GM12878 (cell line): Measurements from ENCODE around the gene PLA2G6. TPM values are rescaled to one million over a fixed set of nuclear protein-coding genes. Genes with fewer than 3 reads are reported as not detected.

ENCODE experiments used
- ATAC-seq: fragments of 200-7000 bp; cut with Tn5 transposase; 3 replicates; pipeline ENCODE4 v1.9.1; 2020; ENCODE audit warnings: mild to moderate bottlenecking, moderate library complexity
- BruUV-seq: library from RNA; stranded (reverse); fragments of 400-500 nt; replicated peaks from 2 replicates; lab custom pipeline; 2021; lab: Mats Ljungman, UMichigan
- CTCF ChIA-PET: fragments of 300-600 bp; sonication (Branson Sonifier 250); formaldehyde crosslinking; extraction: SDS; loops from one replicate; lab custom pipeline; 2021; ENCODE audit warnings: inconsistent platforms; lab: Yijun Ruan, JAX
- POLR2A ChIA-PET: fragments of 350-600 bp; formaldehyde crosslinking; extraction: SDS; loops from one replicate; lab custom pipeline; 2021; ENCODE audit warnings: inconsistent platforms; lab: Charles Lee
- RAD21 ChIA-PET: fragments of 300-600 bp; sonication (Branson Sonifier 250); formaldehyde crosslinking; loops from one replicate; lab custom pipeline; 2023; ENCODE audit warnings: antibody characterized with exemption; ENCODE audit not compliant: unreplicated experiment; lab: Charles Lee
- SMC1A ChIA-PET: fragments of 300-600 bp; sonication (Branson Sonifier 250); formaldehyde crosslinking; loops from one replicate; lab custom pipeline; 2023; ENCODE audit not compliant: unreplicated experiment, uncharacterized antibody; lab: Charles Lee
- DNase-seq: peaks from one replicate; pipeline ENCODE4 v3.0.0-alpha.2; 2011; ENCODE audit warnings: low read depth, low spot score
- FAIRE-seq: peaks from 3 replicates; lab custom pipeline; 2011; peaks lifted over from hg19 to GRCh38; lab: Jason Lieb, UNC
- H2AFZ ChIP-seq: 2 replicates; pipeline ENCODE4 v1.6.0; 2011; ENCODE audit warnings: low read depth, low read length, control low read depth; ENCODE audit not compliant: control insufficient read depth
- H3K27ac ChIP-seq: 2 replicates; pipeline ENCODE4 v1.5.1; 2011; ENCODE audit warnings: control low read depth; ENCODE audit not compliant: control insufficient read depth, insufficient read depth
- H3K27me3 ChIP-seq, 2 experiments: replicated peaks in 1 of 2; 2 replicates each; pipeline versions ENCODE4 v1.6.0 to v1.6.1; 2011; ENCODE audit warnings: low read length in 1 of 2; ENCODE audit not compliant: control insufficient read depth in 2 of 2, insufficient read depth in 2 of 2
- H3K36me3 ChIP-seq, 2 experiments: 2 replicates each; pipeline ENCODE4 v1.5.1; 2011; ENCODE audit warnings: low read length in 1 of 2; ENCODE audit not compliant: control insufficient read depth in 2 of 2, insufficient read depth in 2 of 2
- H3K4me1 ChIP-seq: 2 replicates; pipeline ENCODE4 v1.6.1; 2011; ENCODE audit warnings: mild to moderate bottlenecking, low read length, moderate library complexity, mixed read lengths; ENCODE audit not compliant: control insufficient read depth, insufficient read depth
- H3K4me2 ChIP-seq: 2 replicates; pipeline ENCODE4 v1.6.0; 2011; ENCODE audit warnings: control low read depth; ENCODE audit not compliant: control insufficient read depth, insufficient read depth
- H3K4me3 ChIP-seq: fragments of 200-600 bp; sonication (generic); 2 replicates; pipeline ENCODE4 v1.5.1; 2016
- H3K79me2 ChIP-seq: 2 replicates; pipeline ENCODE4 v1.6.0; 2011; ENCODE audit warnings: low read length; ENCODE audit not compliant: control insufficient read depth, insufficient read depth
- H3K9ac ChIP-seq: 2 replicates; pipeline ENCODE4 v1.8.0; 2011; ENCODE audit warnings: low read length, control low read depth, mixed read lengths; ENCODE audit not compliant: control insufficient read depth, insufficient read depth
- H3K9me3 ChIP-seq: replicated peaks from 3 replicates; pipeline ENCODE4 v1.5.1; 2011; ENCODE audit warnings: mild to moderate bottlenecking, low read length; ENCODE audit not compliant: control insufficient read depth, insufficient read depth
- H4K20me1 ChIP-seq: 2 replicates; pipeline ENCODE4 v1.6.0; 2011; ENCODE audit not compliant: control insufficient read depth, insufficient read depth
- ZNF207 ChIP-seq: fragments of 450-650 bp; IDR thresholded peaks from 2 replicates; pipeline ENCODE4 v1.6.1; 2014; ENCODE audit warnings: antibody characterized with exemption, mild to moderate bottlenecking, borderline replicate concordance
- ZSCAN29 ChIP-seq: fragments of 450-650 bp; IDR thresholded peaks from 2 replicates; pipeline ENCODE4 v1.6.1; 2017; ENCODE audit warnings: mild to moderate bottlenecking, moderate library complexity
- WGBS: methylation state at CpG from one replicate; pipeline ENCODE4 v1.1.6; 2016; ENCODE audit warnings: low lambda C conversion rate; ENCODE audit not compliant: insufficient replicate concordance, insufficient coverage; ENCODE audit errors: missing lambda C conversion rate; 5-methylcytosine and 5-hydroxymethylcytosine counted together
- in situ Hi-C: fragments of 300-500 bp; cut with MboI; formaldehyde crosslinking; loops from 9 replicates; pipeline ENCODE4 v1.14.3; 2018; ENCODE audit warnings: mixed read lengths
- intact Hi-C: fragments of 100-400 bp; cut with micrococcal nuclease; formaldehyde crosslinking; loops from one replicate; pipeline ENCODE4 v1.14.2; 2022; ENCODE audit not compliant: unreplicated experiment
- polyA plus RNA-seq, 11 experiments: library from polyadenylated mRNA; depleted of rRNA in 4 of 11; unstranded in 6 of 11; stranded (reverse) in 5 of 11; fragments of >200 nt; fragmentation: Nextera tagmentation in 4 of 11; fragmentation: Illumina TruSeq in 1 of 11; extraction: Ambion mirVana in 4 of 11; extraction: Trizol in 1 of 11; gene quantifications; 1 replicate in 1 of 11; 2 replicates in 10 of 11; pipeline versions ENCODE4 v1.2.1 to v1.2.3, GENCODE V29; 2011 to 2016; ENCODE audit warnings: inconsistent platforms in 2 of 11, missing spikeins in 2 of 11, low read depth in 1 of 11
- total RNA-seq, 4 experiments: library from RNA; depleted of rRNA in 3 of 4; stranded (reverse); fragments of >200 nt in 3 of 4; fragmentation: Illumina TruSeq in 1 of 4; extraction: Trizol in 1 of 4; gene quantifications; 2 replicates each; pipeline versions ENCODE4 v1.2.1 to v1.2.3, GENCODE V29; 2013 to 2021
- TF ChIP-seq, protein P1 (sequence below): IDR thresholded peaks from 2 replicates; pipeline ENCODE4 v1.6.1; 2012; ENCODE audit warnings: low read depth, low read length, improper control_type of control experiment
- TF ChIP-seq, protein P2 (sequence below): IDR thresholded peaks from 2 replicates; pipeline ENCODE4 v1.6.1; 2011; ENCODE audit warnings: low read depth, mild to moderate bottlenecking, low read length, moderate library complexity, borderline replicate concordance; ENCODE audit errors: extremely low read depth

Gene PLA2G6
- total and polyA plus RNA-seq, 10 of the 15 experiments (the other 5 are each of a cell fraction or from before 2014, with no cell fraction given): 0.15 to 42.2 (median 15.8) TPM

DNA sequence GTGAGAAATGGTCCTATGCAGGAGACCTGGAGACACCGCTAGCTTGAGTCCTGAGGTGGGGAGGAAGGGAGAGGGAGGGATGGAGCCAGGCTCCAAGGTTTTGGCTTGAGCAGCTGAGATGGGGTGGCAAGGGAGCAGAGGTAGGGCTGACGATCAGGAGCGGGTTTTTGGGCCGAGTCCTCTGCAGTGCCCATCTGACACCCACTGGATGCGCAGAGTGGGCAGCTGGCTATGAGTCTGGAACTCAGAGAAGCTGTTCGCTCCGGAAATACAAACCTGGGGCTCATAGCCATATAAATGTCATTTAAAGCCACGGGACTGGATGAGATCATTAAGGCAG lies 19.7 kb upstream of the PLA2G6 start:
- intact Hi-C loops (loop anchor here (5.0 kb wide), 2 partner anchors 144 to 196 kb away; partner anchors contain the start of gene PICK1), in situ Hi-C loops (no loop called here)
- DNase-seq: no peak
- Histone ChIP-seq H3K4me3 (no peak overlapping the region), H3K79me2 (peaks cover 2% of the 10 kb centered on the region), H3K4me2 (peak overlapping the region; percentile 64), H4K20me1 (no peaks in the 10 kb centered on the region), H3K4me1 (peaks cover 42% of the 10 kb centered on the region), H3K36me3 (no peaks in the 10 kb centered on the region), H3K27ac (no peak overlapping the region), H3K9me3 (no peaks in the 10 kb centered on the region), H3K9ac (no peak overlapping the region), H3K27me3 (no peaks in the 10 kb centered on the region), H2AFZ (peak overlapping the region; percentile 81)
- BruUV-seq: no TSS peak
- ChIA-PET SMC1A (interaction anchor here (0.6 to 1.4 kb wide), 6 partner anchors 11 to 105 kb away, joined by 3 to 9 read pairs (median 4); no protein-coding TSS in a partner anchor), RAD21 (interaction anchor here (0.8 to 2.4 kb wide), 5 partner anchors 13 to 59 kb away, joined by 3 to 7 read pairs (median 4); partner anchors contain the start of gene PLA2G6), CTCF (interaction anchor here (1.1 to 3.9 kb wide), 4 partner anchors 18 to 98 kb away, joined by 3 to 23 read pairs (median 5); no protein-coding TSS in a partner anchor), POLR2A (interaction anchor here (0.7 to 5.4 kb wide), 4 partner anchors 11 to 22 kb away, joined by 3 to 69 read pairs (median 4); partner anchors contain the start of gene PLA2G6)
- no peak for ATAC-seq
- WGBS: 31% methylated on average over 8 of the region's 8 CpGs
- no peak for FAIRE-seq
- TF ChIP-seq, protein P1, sequence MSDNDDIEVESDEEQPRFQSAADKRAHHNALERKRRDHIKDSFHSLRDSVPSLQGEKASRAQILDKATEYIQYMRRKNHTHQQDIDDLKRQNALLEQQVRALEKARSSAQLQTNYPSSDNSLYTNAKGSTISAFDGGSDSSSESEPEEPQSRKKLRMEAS: 0 out of 2 replicates have a peak, but pooled peaks have one; percentile 29
- TF ChIP-seq, protein P2, sequence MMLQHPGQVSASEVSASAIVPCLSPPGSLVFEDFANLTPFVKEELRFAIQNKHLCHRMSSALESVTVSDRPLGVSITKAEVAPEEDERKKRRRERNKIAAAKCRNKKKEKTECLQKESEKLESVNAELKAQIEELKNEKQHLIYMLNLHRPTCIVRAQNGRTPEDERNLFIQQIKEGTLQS: no peak
- TF ChIP-seq ZSCAN29: no peak
- TF ChIP-seq ZNF207: no peak
